ENCODE results near the gene LRBA.

- no peak for TF ChIP-seq CTCF (IDR thresholded peaks at IDR 0.05; ENCODE audit: low read depth, low read length, poor library complexity, severe bottlenecking)
- TF ChIP-seq EZH2phosphoT487 (IDR thresholded peaks at IDR 0.05; ENCODE audit: borderline replicate concordance, low read length), result no peak
Measured at GRCh38 chr4:150650751-150651150, 364.3 kb downstream of the LRBA start.
